HT-29 (cell line): Measurements from ENCODE around the gene KRT3. TPM values are rescaled to one million over a fixed set of nuclear protein-coding genes. Genes with fewer than 3 reads are reported as not detected.

Source experiments
- DNase-seq: peaks from one replicate; pipeline ENCODE4 v3.0.0-alpha.2; 2015; ENCODE audit warnings: low spot score
- total RNA-seq: library from RNA; depleted of rRNA; stranded (reverse); fragments of >200 nt; shearing (Covaris generic); gene quantifications from 2 replicates; pipeline ENCODE4 v1.2.3, GENCODE V29; 2014

KRT3 gene
- total RNA-seq, 1 experiment from 2014 or later, result not detected

DNA sequence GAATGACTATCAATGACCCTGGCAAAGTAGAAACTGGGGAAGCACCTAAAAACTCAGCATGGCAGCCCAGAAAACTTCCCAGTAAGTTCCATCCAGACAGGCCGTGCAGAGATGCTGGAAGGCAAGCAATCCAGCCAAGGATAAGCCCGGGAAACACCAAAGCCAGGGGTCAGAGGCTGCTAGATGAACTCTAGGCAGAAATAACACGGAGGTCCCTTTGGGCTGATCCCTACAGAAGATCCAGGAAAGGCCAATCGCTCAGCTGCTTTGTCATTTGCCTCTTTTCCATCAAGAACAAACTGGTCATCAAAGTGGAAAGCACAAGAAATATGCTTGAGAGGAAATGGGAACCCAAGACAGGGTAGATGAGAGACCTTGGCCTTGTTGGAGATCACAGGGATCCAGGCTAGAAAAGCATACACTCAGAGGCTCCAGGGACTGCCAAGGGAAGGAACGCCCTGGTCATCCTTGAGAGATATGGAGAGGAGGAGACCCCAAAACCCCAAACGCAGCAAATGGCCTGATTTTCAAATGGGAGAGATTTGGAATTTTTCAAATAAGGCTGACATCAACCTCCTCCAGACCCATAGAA lies 31.7 kb upstream of the KRT3 start:
- no peak for DNase-seq

DNA sequence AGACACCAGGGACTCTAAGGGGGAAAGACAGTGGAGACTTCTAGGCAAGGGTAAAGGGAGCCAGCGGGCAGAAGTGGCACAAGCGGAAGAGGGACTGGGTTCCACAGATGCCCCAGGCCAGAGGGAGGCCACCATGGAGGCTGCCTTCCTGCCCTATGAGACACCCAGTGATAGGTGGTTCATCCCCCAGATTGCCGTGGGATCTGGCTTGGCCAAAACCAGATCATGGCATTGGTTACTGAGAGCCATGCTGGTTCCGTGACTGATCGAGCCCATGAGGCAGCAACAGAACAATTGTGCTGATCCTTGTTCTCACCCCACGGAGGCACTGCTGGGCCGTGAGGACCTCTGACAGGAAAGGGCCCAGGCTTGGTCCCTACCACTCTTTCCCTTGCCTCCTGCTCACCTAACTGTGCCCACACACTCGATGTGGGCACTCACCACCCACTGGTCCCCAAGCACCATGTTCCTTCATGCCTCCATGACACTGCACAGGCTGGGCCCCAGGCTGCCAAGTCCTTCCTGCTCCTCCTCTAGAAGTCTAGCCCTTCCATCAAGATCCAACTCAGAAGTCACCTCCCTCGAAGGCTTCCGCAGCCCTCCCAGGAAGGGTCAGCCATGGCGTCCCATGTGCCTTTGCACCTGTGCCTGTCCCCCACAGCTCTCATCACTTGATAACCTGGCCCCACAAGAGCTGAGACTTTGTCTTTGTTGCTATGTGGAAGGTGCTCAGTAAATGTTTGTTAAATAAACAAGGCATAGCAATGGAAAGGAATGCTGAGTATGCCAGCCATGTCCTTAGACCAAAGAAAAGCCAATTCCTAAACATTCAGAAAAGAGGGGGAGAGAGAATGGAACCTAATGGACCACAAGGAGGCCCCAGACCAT lies 30.9 kb upstream of the KRT3 start:
- no peak for DNase-seq

DNA sequence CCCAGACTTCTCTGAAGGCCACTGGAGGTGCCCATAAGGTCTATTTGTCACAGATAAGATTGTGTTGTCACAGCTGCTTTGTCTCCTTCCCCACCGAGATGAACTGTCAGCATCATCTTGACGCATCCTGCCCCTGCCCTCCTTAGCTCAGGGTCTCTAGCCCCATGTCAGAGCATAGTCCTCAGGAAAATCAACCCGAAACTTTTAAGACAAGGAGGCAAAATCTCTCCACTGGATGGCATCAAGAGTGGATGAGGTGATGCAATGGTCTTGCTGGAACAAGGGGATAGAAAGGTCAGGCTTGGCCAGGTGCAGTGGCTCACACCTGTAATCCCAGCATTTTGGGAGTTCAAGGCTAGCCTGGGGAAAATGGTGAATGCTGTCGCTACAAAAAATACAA lies 30.0 kb upstream of the KRT3 start:
- DNase-seq, result no peak

DNA sequence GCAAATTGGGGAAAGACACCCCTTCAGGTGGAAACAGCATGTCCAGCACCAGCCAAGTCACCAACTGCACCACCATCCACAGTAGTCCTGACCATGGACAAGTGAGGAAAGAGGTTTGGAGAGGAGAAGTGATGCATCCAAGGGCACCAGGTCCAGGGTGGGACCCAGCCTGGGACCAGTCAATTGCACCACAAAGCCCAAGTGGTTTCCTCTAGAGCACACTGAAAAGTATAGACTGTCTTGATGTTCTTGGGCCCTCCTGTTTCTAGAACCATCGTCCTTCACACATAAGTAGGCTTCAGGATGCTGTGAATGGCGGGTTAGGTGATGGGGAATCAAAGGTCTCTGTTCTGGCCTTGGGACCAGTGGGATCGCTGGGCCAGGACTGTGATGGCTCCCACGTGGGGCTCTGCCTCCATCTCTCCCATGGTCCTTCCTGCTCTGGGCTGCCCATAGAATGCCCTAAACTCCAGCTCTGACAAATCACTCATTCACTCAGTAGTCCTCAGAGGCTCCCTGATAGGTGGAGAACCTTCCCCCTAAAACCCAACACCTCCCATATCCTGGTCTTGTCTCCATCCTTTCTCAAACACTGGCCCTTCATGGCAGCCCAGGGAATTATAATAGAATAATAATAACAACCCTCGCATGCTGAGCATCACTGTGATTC lies 29.0 kb upstream of the KRT3 start:
- DNase-seq, result no peak

DNA sequence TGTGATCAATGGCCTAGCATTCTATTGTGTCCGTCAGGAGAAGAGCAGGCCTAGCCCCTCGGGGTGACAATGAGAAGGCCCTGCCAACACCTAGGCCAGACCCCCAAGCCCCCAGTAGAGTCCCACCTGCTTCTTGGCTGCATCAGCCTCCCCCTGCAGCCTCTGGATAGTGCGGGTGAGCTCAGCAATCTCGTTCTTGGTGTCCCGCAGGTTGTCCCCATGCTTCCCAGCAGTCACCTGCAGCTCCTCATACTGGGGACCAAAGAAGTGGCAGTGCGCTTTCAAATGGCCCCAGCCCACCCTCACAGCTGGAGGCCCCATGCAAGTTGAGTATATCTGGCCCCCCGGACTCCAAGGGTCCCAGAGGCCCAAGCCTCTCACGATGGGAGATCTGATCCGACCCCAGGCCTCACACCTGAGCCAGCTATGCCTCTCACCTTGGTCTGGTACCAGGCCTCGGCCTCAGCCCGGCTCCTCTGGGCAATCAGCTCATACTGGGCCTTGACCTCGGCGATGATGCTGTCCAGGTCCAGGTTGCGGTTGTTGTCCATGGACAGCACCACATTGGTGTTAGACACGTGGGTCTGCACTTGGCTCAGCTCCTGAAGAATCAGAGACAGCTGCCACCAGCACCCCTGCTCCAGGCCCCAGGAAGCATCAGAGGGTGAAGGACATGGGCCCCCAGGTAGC lies 28.0 kb upstream of the KRT3 start:
- DNase-seq, result no peak

DNA sequence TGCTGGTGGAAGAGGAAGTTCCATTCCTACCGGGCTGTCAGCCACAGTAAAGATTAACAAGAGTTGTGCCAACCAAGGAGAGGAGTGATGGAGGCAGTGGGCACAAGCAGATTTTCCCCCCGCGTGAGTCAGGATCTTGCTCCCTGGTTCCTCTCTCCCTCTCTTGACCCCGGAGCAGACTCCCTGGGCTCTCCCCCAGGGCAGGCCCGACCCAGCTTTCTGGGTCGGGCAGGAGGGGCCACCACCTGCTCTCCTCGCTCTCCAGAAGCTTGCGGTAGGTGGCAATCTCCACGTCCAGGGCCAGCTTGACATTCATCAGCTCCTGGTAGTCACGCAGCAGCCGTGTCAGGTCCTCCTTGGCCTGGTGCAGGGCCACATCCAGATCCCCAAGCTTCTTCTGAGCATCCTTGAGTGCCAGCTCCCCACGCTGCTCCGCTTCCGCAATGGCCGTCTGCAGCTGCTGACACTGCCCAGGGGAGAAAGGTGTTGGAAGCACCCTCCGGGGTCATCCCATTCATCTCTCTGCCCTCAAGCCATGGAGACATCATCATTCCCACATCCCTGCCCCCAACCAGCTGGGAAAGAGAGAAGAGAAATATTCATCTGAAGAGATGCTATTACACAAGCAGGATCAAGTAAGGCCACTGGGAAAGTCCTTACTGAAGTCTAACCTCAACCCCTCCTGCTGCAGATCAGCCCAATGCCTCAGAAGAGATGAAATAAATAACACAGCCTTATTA lies 27.0 kb upstream of the KRT3 start:
- DNase-seq, result no peak

DNA sequence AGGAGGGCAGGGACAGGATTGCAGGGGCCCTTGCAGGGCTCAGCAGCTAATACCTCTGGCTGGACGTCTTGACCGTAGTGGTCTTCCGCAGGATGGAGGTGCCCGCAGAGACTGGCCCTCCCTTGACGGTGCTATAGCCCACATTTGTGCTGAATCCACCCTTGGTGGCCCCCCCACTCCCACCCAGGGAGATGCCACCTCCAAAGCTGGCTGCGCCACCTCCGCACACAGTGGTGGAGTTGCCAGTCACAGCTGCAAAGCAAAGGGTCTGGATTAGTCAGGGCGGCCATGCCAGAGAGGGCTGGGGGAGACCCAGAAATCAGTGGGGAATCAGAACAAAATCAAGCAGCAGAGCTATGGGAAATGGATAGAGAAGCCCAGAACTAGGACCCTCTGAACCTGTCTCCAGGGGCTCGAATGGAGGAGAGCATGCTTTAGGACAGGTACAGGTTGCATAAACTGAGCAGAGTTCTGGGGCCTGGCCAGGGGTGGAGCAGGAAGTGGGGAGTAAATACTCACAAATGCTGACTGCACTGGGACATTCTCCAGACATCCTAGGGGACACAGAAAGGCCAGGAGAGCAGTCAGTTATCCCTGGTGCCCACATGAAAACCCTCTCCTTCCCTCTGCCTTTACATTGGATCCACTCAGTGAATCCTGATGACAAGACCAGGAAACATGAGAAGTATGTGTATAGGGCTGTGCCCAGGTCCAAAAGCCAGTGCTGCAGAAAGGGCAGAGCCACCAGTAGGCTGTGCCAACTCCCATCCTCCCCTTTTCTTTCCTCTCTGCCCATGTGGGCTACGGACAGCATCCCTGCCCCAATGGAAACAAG lies 26.1 kb upstream of the KRT3 start:
- DNase-seq, result peak; percentile 65

DNA sequence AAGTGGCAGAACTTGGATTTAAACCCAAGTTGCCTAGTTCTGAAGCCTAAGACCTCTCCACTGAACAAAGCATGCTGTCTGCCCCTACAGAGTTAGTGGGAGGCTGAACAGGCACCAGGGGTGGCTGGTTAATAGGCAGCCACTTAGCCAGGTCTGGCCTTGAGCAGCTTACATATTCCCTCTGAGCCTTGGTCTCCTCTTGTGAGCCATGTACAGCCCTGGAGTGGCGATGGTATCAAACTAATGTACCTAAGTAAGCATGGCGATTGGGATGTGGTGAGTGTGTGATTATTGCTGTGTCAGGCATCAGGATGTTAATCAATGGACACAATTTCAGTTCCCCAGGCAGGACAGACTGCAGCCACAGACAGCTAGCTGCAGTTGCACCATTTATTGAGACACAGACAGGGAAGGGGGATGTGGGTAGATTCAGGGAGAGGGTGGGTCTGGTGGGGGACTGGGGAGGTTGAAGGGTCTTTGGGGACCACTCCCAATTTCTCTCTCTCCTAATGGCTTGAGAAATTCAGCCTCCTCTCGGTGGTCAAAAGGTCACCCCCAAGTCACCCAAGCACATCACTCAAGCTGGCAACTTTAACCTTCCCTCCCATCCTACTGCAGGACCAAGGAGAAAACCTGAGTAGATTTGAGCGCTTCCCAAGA lies 25.3 kb upstream of the KRT3 start:
- DNase-seq, result no peak

DNA sequence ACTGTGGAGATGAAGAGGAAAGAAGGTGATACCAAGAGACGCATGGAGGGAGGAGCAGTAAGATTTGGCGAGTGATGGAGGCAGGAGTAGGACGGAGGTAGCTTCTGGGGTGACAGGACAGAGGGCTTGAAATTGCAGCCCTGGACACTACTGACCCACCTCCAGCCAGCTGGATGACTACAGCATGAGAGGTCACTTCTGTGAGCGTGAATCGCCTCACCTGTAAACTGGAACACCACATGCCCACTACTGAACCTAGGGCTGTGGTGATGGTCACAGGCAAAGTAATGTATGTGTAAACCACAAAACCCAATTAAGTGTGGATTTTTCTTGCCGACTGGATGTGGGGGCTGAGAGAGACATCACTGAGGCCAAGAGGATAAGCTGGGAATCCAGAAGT lies 24.6 kb upstream of the KRT3 start:
- no peak for DNase-seq

DNA sequence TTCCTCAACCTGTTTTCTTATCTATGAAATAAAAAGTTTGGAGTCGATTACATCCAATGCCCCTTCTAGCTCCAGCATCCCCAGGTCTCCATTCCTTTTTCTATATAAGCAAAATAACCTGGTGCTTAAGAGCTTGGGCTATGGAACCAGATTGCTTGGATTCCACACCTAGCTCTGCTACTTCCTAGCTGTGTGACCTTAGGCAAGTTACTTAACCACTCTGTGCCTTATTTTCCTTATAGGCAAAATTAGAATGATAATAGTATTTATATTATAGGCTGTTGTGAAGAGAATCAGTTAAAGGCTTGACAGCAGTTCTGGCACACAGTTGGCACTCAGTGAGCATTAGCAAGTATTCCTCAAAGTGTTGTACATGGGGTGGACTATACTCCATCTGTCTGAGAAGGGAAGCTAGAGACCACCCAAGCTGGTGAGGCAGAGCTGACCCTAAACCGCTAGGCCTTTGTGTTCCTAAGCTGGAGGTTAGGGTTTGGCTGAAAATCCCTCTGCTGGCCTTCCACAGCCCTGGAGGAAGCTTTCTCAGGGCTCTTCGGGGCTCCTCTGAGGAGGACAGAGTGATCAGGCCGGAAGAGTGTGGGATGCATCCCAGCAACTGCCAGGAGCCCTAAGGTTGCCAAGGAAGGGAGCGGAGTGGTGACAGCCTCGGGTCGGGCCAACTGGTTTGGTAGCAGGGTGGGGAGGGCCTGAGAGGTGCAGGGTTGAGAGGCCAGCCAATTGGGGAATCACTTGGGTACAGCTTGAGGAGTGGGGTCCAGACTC lies 24.0 kb upstream of the KRT3 start:
- no peak for DNase-seq

DNA sequence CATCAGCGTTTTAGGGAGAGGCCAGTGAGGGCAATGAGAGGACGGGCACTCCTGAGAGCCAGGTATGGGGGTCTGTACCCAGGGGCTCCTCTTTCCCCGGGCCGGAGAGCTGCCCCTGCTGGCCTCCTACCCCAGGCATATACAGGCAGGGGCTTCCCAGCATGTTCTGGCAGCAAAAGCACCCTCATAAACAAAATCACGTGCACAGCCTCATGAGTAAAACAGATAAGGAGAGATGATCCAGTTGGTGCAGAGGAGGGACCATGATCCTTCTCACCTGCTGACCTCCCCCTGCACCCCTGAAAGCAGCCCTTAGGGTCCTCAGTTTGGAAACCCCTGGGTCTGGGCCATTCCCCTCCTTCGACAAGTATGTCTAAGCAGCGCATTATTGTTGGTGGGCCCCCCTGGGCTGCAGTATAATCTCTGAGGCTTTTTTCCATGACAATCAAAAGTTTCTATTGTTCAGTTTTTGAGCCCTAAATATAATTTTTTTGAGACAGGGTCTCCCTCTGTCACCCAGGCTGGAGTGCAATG lies 23.0 kb upstream of the KRT3 start:
- DNase-seq, result no peak

DNA sequence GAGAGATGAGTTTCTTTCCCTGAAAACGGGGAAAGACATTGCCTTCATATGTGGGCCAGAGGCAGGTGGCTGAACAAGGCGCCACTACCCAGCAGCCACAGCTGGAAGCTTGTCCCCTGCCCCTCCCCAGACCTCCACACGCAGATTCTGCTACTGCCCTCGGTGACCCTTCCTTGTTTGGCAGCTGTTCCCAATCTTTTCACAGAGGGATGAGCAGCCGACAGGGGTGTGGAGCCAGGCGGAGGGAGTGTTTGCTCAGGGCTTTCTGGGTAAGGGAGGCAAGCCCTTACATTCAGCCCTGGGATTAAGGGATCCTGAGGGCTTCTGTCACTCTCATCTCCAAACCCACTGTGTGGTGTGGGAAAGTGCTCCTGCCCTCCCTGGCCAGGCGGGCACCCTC lies 22.5 kb upstream of the KRT3 start:
- no peak for DNase-seq

DNA sequence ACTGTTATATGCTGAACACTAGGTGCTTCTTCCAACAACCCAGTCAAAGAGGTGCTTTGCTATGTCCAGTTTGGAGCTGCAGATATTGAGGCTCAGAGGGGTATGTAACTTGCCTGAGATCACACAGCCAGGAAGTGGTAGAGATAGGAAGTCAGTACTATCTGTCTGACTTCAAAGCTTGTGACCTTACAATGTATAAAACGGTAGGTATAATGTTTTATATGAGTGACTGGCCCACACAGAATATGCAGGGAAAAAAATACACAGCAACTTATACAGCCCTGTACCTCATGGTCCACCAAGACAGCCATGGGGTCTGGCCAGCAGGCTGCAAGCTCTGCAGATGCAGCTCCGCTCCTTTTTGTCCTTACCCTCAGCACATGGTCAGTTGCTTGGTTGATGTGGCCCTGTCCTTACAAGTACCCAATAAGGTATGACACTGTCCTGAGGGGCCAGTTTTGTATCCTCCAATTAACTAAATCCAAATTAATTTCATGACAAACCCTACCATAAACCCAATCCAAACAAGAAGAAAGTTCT lies 21.9 kb upstream of the KRT3 start:
- DNase-seq, result no peak

DNA sequence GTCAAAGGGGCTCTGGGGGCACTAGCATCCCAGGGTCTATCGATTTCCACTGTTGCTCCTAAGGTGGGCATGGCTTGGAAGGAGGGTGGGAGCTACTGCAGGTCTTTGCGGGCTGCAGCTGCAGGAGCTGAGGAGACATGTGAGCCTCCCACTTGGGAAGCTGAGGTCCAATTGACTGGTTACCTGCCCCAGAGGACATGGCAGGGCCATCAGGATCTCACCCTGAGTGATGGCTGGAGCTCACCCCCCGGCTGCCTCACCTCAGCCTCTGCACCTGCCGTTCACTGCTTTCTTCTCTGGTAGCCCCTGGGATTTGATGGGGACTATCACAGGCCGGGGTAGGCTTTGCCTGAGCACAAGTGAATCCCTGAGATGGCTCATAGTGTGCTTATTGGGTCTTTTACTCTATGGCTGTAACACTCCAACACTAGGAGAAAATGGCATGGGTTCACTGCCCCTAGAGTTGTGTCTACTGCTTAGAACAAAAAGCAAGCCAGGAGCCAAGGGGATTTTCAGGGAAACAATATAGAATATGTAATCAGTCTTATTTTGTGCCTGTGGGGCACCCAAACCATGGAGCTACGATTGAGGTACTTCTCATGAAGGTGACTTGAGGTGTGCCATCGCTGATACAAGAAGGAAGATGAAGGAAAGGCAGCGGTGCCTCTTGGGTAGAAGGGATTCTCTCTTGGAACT lies 21.2 kb upstream of the KRT3 start:
- no peak for DNase-seq

DNA sequence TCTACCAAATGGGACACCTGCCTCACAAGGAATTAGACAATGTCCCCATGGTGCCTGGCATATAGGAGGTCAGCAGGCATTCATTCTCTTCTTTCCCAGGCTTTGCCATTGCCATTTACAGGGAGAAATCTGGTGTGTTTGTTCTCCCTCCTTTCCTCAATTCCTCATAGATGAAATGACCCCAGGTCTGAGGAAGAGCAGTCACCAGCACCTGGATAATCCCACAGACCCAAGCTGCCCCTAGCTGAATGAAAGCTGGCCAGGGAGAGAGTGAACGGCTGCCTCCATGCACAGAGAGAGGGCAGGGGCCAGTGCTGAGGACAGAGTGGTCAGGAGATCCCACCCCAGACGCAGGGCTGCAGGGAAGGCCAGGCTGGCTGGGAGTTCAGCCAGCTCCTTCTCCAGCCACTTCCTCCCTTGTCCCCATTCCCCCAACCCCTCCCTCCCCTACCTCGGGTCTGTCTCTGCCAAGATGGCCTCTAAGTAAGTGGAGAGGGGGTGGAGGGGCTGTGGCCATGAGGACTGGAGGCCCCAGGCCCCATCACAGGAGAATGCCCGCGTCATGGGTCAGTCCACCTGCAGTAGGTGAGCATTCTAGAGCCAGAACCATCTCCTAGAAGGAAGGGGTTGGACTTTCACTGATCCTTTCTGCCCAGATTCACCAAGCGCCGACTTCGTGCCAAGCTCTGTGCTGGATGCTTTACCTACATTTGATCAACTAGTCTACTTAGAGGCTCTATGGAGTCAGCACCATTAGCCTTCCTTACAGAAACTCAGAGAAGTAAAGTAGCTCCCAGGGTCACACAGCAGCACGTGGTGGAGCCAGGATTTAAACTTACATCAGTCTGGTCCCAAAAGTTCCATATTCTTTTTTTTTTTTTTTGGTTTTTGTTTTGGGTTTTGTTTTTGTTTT lies 20.0 kb upstream of the KRT3 start:
- no peak for DNase-seq

DNA sequence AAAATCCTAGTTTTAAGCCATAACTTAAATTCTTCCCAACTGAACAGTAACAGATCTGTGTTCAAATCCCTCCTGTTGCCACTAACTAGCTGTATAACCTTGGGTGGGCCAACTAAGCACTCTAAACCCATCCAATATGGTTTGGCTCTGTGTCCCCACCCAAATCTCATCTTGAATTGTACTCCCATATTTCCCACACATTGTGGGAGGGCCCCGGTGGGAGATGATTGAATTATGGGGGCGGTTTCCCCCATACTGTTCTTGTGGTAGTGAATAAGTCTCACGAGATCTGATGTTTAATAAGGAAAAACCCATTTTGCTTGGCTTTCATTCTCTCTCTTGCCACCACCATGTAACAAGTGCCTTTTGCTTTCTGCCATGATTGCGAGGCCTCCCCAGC lies 19.2 kb upstream of the KRT3 start:
- no peak for DNase-seq

DNA sequence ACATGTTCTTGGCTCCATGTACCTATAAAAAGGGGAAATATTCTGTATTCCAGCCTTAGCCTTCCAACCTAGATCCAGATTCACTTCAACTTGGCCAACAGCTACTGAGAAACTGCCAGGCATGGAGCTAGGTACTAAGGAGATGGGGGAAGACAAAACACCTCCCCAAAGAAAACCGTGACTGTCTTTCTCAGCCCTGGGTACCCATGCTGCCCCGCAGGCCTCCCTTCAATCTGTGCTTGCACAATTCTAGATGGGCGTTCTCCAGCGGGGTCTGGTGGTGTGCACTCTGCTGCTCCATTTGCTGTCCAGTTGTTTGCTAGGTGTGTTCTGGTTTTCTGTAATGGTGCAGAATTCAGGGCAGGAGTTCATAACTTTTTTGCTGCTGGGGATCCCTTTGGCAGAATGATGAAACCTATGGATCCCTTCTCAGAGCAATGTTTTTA lies 18.8 kb upstream of the KRT3 start:
- DNase-seq, result no peak
